Kidney (tissue), 14 donors: ENCODE data around the gene RAN. TPM values are rescaled to one million over a fixed set of nuclear protein-coding genes. Genes with fewer than 3 reads are reported as not detected.
"Not testable (repeated sequence)": the region's sequence is repeated elsewhere in the genome, so short reads cannot be mapped to it uniquely, and the experiment has no call there.

Experiments used
- DNase-seq, 5 donors: peaks; one replicate each; pipeline ENCODE4 v3.0.0-alpha.2; 2013 to 2020
- FAIRE-seq: peaks from 2 replicates; lab custom pipeline; 2012; peaks lifted over from hg19 to GRCh38; lab: Jason Lieb, UNC
- H3K27ac ChIP-seq, 2 donors: one replicate each; pipeline ENCODE4 v1.7.0; 2013; ENCODE audit warnings: low read depth in 2 of 2, low read length in 2 of 2, inconsistent platforms in 1 of 2
- H3K27me3 ChIP-seq: one replicate; pipeline ENCODE4 v1.7.1; 2013; ENCODE audit warnings: low read length, inconsistent platforms; ENCODE audit not compliant: control insufficient read depth, insufficient read depth
- H3K36me3 ChIP-seq, 3 donors: one replicate each; pipeline versions ENCODE4 v1.7.0 to v1.7.1; 2013; ENCODE audit warnings: low read length in 3 of 3, control low read depth in 1 of 3, inconsistent platforms in 1 of 3; ENCODE audit not compliant: insufficient read depth in 3 of 3, control insufficient read depth in 2 of 3
- H3K4me1 ChIP-seq, 3 donors: one replicate each; pipeline versions ENCODE4 v1.7.0 to v1.7.1; 2013; ENCODE audit warnings: low read length in 3 of 3, inconsistent platforms in 1 of 3, low read depth in 1 of 3; ENCODE audit not compliant: control insufficient read depth in 2 of 3, insufficient read depth in 2 of 3
- H3K4me3 ChIP-seq, 3 donors: one replicate each; pipeline versions ENCODE4 v1.7.0 to v1.8.1; 2013; ENCODE audit warnings: low read length in 3 of 3, control low read depth in 1 of 3, inconsistent platforms in 1 of 3
- H3K9ac ChIP-seq, 3 donors: one replicate each; pipeline versions ENCODE4 v1.7.0 to v1.7.1; 2013; ENCODE audit warnings: low read length in 3 of 3, control low read depth in 1 of 3, inconsistent platforms in 1 of 3
- H3K9me3 ChIP-seq, 3 donors: one replicate each; pipeline versions ENCODE4 v1.7.0 to v1.7.1; 2013; ENCODE audit warnings: low read length in 3 of 3, control low read depth in 1 of 3, inconsistent platforms in 1 of 3; ENCODE audit not compliant: control insufficient read depth in 2 of 3, insufficient read depth in 1 of 3
- CTCF ChIP-seq: IDR thresholded peaks from 3 replicates; pipeline ENCODE4 v1.5.1; 2012; ENCODE audit warnings: mild to moderate bottlenecking, moderate library complexity, borderline replicate concordance; ENCODE audit not compliant: insufficient read depth; ENCODE audit errors: extremely low read depth
- intact Hi-C: fragments of 100-400 bp; cut with DNase I; formaldehyde crosslinking; loops from one replicate; pipeline ENCODE4 v1.11.1; 2022
- polyA plus RNA-seq: library from polyadenylated mRNA; stranded (reverse); fragments of 350-450 nt; fragmentation: Illumina TruSeq; extraction: RNeasy Lipid Tissue Mini Kit (QIAGEN cat#74804); gene quantifications from one replicate; pipeline ENCODE4 v1.2.3, GENCODE V29; 2014; ENCODE audit warnings: low read depth, low replicate concordance; ENCODE audit not compliant: insufficient read depth
- total RNA-seq: library from RNA; stranded (reverse); fragmentation: NEBNext Ultra II Directional; extraction: Animal tissue kit (Norgen Biotek cat#: 25700); gene quantifications from one replicate; pipeline ENCODE4 v1.2.1, GENCODE V29; 2021
- donor health status: control.
- donor health status: control.
- donor health status: control.
- donor health status: control.
- donor health status: control.
- donor health status: DM: yes; HTN: yes; CAD: no.
- donor health status: Normal renal cell carcinoma (clear cell type).

Gene RAN
- total and polyA plus RNA-seq, 2 donors from 2014 or later = 369 to 422 TPM

GRCh38 chr12:130846369-130846768 is 25.5 kb upstream of the RAN start:
- H3K4me3 ChIP-seq = no peak overlapping the region
- no peaks in the 10 kb centered on the region for H3K36me3 ChIP-seq
- peak in 1 of 5 donors; percentile 25 for DNase-seq
- no peak overlapping the region for H3K9ac ChIP-seq
- peaks cover 0 to 4% (median 4%) of the 10 kb centered on the region in 3 donors for H3K4me1 ChIP-seq
- FAIRE-seq = no peak
- no peak for TF ChIP-seq CTCF
- H3K27ac ChIP-seq = no peak overlapping the region
- intact Hi-C loops = no loop called here
- no peaks in the 10 kb centered on the region for H3K9me3 ChIP-seq
- H3K27me3 ChIP-seq = no peaks in the 10 kb centered on the region

GRCh38 chr12:130847112-130847511 is 24.8 kb upstream of the RAN start:
- peaks cover 0 to 4% (median 4%) of the 10 kb centered on the region in 3 donors for H3K4me1 ChIP-seq
- H3K4me3 ChIP-seq = no peak overlapping the region
- H3K9ac ChIP-seq = no peak overlapping the region
- no peak for FAIRE-seq
- intact Hi-C loops = no loop called here
- TF ChIP-seq CTCF = no peak
- DNase-seq = no peak
- H3K27me3 ChIP-seq = no peaks in the 10 kb centered on the region
- no peaks in the 10 kb centered on the region for H3K9me3 ChIP-seq
- H3K27ac ChIP-seq = no peak overlapping the region
- H3K36me3 ChIP-seq = no peaks in the 10 kb centered on the region

- DNase-seq, H3K27ac ChIP-seq, H3K9ac ChIP-seq, H3K4me3 ChIP-seq, H3K9me3 ChIP-seq, H3K36me3 ChIP-seq, H3K4me1 ChIP-seq, FAIRE-seq, H3K27me3 ChIP-seq, intact Hi-C loops: not testable (repeated sequence)
These were observed 23.8 kb upstream of the RAN start for GRCh38 chr12:130848105-130848504.

GRCh38 chr12:130848785-130849305 is 23.0 kb upstream of the RAN start:
- H3K9me3 ChIP-seq, DNase-seq, intact Hi-C loops, H3K36me3 ChIP-seq, H3K27me3 ChIP-seq, H3K4me1 ChIP-seq, H3K9ac ChIP-seq, H3K27ac ChIP-seq, H3K4me3 ChIP-seq, FAIRE-seq: not testable (repeated sequence)
